ENCODE measurements around the gene ESRP2.

DNA sequence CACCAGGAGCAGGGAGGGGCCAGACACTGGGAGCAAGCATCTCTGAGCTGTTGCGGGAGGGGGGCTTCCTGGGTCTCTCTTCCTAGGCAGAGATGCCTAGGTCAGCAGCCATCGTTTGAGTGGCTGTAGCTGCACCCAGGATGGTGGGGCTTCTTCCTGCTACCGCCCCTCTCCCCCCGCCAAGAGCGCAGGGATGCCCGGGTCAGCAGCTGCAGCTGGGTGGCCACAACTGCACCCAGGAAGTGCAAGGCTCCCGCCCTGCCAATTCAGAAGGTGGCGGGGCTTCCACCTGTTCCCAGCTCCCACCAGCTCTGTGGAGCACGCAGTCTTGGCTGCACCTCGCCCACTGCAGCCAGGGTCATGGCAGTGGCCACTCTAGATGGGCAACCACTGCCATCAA is 47.8 kb downstream of the ESRP2 start:
- no peak for TF ChIP-seq POLR2A (IDR thresholded peaks at IDR 0.05)
- TF ChIP-seq, protein P1, sequence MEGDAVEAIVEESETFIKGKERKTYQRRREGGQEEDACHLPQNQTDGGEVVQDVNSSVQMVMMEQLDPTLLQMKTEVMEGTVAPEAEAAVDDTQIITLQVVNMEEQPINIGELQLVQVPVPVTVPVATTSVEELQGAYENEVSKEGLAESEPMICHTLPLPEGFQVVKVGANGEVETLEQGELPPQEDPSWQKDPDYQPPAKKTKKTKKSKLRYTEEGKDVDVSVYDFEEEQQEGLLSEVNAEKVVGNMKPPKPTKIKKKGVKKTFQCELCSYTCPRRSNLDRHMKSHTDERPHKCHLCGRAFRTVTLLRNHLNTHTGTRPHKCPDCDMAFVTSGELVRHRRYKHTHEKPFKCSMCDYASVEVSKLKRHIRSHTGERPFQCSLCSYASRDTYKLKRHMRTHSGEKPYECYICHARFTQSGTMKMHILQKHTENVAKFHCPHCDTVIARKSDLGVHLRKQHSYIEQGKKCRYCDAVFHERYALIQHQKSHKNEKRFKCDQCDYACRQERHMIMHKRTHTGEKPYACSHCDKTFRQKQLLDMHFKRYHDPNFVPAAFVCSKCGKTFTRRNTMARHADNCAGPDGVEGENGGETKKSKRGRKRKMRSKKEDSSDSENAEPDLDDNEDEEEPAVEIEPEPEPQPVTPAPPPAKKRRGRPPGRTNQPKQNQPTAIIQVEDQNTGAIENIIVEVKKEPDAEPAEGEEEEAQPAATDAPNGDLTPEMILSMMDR (IDR thresholded peaks at IDR 0.05): no peak
- no peak for TF ChIP-seq POLR2AphosphoS5 (IDR thresholded peaks at IDR 0.05)
- no peak for TF ChIP-seq EP300 (IDR thresholded peaks at IDR 0.05)

All from stomach (tissue), 4 donors.